ENCODE results near the gene SBK2.

The SBK2 gene

DNA sequence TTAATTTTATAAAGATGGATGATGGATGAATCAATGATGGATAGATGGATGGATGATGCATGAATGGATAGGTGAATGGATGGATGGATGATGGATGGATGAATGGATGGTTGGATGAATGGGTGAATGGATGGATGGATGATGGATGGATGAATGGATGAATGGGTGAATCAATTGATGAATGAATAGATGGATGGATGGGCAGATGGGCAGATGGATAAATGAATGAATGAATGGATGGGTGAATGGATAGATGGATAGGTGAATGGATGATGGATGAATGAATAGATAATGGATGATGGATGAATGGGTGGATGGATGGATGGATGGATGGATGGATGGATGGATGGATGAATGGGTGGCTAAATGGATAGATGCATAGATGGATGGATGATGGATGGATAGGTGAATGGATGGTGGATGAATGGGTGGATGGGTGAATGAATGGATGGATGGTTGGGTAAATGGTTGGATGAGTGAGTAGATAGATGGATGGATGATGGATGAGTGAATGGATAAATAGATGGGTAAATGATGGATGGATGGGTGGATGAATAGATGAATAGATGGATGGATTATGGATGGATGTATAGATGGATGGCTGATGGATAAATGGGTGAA, 30.9 kb upstream of the SBK2 start:
- no peak overlapping the region for H3K4me3 ChIP-seq (ENCODE audit: low read depth, low read length)
- TF ChIP-seq, protein P1, sequence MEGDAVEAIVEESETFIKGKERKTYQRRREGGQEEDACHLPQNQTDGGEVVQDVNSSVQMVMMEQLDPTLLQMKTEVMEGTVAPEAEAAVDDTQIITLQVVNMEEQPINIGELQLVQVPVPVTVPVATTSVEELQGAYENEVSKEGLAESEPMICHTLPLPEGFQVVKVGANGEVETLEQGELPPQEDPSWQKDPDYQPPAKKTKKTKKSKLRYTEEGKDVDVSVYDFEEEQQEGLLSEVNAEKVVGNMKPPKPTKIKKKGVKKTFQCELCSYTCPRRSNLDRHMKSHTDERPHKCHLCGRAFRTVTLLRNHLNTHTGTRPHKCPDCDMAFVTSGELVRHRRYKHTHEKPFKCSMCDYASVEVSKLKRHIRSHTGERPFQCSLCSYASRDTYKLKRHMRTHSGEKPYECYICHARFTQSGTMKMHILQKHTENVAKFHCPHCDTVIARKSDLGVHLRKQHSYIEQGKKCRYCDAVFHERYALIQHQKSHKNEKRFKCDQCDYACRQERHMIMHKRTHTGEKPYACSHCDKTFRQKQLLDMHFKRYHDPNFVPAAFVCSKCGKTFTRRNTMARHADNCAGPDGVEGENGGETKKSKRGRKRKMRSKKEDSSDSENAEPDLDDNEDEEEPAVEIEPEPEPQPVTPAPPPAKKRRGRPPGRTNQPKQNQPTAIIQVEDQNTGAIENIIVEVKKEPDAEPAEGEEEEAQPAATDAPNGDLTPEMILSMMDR (IDR thresholded peaks at IDR 0.05; ENCODE audit: borderline replicate concordance, insufficient read depth, low read depth, low read length): no peak

DNA sequence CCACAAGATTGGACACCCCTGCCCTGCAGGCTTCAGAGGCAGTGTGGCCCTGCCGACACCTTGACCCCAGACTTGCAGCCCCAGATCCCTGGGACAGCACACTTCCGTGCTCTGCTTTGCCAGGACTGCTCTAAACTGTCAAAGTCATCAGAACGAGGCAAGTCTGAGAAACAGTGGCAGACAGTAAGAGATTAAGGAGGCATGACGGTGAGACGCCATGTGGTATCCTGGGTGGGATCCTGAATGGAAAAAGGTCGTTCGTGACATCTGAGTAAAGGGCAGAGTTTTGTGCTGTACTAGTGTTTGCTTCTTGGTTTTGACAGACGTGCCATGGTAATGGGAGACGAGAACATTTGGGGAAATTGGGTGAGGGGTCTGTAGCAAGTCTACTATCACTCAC, 29.9 kb upstream of the SBK2 start:
- TF ChIP-seq, protein P1 (IDR thresholded peaks at IDR 0.05; ENCODE audit: borderline replicate concordance, insufficient read depth, low read depth, low read length): no peak
- no peak overlapping the region for H3K4me3 ChIP-seq (ENCODE audit: low read depth, low read length)

DNA sequence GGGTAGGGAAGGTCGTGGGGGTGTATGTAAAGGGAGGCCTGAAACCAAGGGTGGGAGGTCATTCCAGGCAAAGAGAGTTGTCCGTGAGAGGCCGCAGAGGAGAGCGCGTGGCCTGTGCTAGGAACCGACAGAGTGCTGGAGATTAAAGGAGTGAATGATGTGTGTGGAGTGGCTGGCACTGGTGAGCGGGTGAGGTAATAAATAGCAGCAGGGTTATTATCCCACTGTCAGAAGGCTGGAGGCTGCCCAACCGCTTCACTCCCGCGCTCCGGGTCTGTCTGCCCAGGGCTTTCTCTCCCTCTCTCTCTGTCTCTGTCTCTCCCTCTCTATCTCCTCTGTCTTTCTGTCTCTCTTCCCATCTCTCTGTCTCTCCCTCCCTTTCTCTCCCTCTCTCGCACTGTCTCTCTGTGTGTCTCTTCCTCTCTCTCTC, 26.3 kb upstream of the SBK2 start:
- H3K4me3 ChIP-seq (ENCODE audit: low read depth, low read length): no peak overlapping the region
- TF ChIP-seq, protein P1 (IDR thresholded peaks at IDR 0.05; ENCODE audit: borderline replicate concordance, insufficient read depth, low read depth, low read length): no peak

DNA sequence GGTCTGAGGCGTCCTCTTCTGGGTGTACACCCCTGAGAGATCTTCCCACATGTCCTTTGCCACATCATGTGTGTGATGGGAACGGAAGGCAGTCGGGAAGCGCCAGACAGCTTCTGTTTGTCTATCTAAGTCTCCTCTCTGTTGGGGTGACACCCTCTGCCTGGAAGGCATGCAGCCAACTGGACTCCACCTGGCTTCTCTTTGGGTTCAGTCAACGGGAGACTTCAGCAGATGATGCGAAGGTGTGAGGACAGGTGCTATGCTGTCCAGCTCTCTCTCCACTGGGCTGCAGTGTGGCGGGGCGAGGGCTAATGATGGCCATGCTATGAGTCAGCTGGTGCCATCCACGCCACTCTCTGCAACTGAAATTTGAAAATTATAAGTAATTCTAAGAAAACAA, 22.8 kb upstream of the SBK2 start:
- H3K4me3 ChIP-seq (ENCODE audit: low read depth, low read length): no peak overlapping the region
- TF ChIP-seq, protein P1 (IDR thresholded peaks at IDR 0.05; ENCODE audit: borderline replicate concordance, insufficient read depth, low read depth, low read length): no peak

DNA sequence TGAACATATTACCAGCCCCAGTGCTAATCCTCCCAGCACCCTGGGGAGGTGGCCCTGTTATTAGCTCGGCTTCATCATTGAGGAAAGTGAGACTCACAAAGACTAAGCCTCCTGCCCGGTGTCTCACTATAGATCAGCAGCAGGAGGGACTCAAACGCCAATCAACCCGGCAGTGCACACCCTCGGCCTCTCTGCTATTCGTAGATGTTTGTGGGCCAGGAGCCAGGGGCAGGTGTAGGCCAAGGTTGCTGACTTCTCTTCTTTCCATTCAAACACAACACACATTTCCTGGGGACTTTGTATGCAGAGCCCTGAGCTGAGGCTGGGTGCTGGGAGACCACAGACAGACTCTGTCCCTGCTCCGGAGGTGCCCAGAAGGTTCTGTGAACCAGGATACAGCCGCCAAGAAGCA, 17.8 kb upstream of the SBK2 start:
- TF ChIP-seq, protein P1 (IDR thresholded peaks at IDR 0.05; ENCODE audit: borderline replicate concordance, insufficient read depth, low read depth, low read length): no peak
- H3K4me3 ChIP-seq (ENCODE audit: low read depth, low read length): no peak overlapping the region

DNA sequence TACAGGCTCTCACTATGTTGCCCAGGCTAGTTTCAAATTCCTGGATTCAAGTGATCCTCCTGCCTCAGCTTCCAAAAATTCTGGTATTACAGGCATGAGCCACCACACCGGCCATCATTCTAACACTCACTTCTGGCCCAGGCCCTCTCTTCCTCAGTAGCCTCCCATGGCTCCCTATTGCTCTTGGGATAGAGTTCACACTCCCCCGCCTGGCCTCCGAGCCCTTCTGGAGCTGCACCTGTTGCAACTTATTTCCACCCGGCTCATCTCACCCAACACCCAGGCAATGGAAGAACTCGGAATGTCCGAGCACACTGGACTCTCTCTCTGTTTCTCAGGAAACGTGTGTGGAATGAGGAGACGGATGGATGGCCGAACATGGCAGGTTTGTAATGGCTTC, 17.4 kb upstream of the SBK2 start:
- no peak overlapping the region for H3K4me3 ChIP-seq (ENCODE audit: low read depth, low read length)
- TF ChIP-seq, protein P1 (IDR thresholded peaks at IDR 0.05; ENCODE audit: borderline replicate concordance, insufficient read depth, low read depth, low read length): no peak
